ENCODE data around the gene TMC2. TPM values are rescaled to one million over a fixed set of nuclear protein-coding genes. Genes with fewer than 3 reads are reported as not detected.

TMC2 gene
- total RNA-seq, 2 experiments from 2014 or later = not detected

DNA sequence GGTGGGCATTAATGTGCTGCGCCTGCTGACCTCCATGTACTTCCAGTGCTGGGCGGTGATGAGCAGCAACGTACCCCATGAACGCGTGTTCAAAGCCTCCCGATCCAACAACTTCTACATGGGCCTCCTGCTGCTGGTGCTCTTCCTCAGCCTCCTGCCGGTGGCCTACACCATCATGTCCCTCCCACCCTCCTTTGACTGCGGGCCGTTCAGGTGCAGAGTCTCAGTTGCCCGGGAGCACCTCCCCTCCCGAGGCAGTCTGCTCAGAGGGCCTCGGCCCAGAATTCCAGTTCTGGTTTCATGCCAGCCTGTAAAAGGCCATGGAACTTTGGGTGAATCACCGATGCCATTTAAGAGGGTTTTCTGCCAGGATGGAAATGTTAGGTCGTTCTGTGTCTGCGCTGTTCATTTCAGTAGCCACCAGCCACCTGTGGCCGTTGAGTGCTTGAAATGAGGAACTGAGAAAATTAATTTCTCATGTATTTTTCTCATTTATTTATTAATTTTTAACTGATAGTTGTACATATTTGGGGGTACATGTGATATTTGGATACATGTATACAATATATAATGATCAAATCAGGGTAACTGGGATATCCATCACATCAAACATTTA is 80.8 kb downstream of the TMC2 start:
- no peaks in the 10 kb centered on the region for H3K9me3 Mint-ChIP-seq
- TF ChIP-seq, protein P1, sequence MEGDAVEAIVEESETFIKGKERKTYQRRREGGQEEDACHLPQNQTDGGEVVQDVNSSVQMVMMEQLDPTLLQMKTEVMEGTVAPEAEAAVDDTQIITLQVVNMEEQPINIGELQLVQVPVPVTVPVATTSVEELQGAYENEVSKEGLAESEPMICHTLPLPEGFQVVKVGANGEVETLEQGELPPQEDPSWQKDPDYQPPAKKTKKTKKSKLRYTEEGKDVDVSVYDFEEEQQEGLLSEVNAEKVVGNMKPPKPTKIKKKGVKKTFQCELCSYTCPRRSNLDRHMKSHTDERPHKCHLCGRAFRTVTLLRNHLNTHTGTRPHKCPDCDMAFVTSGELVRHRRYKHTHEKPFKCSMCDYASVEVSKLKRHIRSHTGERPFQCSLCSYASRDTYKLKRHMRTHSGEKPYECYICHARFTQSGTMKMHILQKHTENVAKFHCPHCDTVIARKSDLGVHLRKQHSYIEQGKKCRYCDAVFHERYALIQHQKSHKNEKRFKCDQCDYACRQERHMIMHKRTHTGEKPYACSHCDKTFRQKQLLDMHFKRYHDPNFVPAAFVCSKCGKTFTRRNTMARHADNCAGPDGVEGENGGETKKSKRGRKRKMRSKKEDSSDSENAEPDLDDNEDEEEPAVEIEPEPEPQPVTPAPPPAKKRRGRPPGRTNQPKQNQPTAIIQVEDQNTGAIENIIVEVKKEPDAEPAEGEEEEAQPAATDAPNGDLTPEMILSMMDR (IDR thresholded peaks at IDR 0.05) = no peak
- no peak overlapping the region for H3K27ac Mint-ChIP-seq
- ATAC-seq (no peak), DNase-seq (no peak)
- ChIA-PET CTCF (no interaction called here), POLR2A (no interaction called here)
- H3K36me3 Mint-ChIP-seq (ENCODE audit: low read depth) = no peaks in the 10 kb centered on the region
- intact Hi-C loops (cut with micrococcal nuclease) = no loop called here
- H3K27me3 Mint-ChIP-seq = peaks cover 18% of the 10 kb centered on the region
- H3K4me3 Mint-ChIP-seq = no peak overlapping the region
- H3K4me1 Mint-ChIP-seq (ENCODE audit: low read depth) = peaks cover 6% of the 10 kb centered on the region

DNA sequence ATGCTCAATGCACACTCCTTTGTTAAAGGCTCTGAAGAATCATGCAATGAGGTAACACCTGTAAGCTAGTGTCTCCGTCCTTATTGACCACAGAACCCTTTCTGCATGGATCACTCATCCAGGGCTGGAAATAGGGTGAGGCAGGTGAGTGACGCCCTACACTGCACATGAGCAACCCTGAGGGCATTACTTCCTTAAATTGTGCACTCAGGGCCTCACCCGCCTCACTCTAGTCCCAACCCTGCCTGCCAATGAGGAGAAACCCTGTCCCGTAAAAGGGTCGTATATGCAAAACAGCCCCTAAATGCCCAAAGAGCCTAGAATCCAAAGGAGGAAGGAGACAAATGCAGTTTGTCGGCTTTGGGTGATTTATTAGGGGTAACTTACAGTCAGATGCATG is 82.4 kb downstream of the TMC2 start:
- no peaks in the 10 kb centered on the region for H3K9me3 Mint-ChIP-seq
- intact Hi-C loops (cut with micrococcal nuclease) = no loop called here
- no peaks in the 10 kb centered on the region for H3K36me3 Mint-ChIP-seq (ENCODE audit: low read depth)
- H3K27ac Mint-ChIP-seq = no peak overlapping the region
- no peak for DNase-seq
- POLR2A ChIA-PET = no interaction called here
- CTCF ChIA-PET = no interaction called here
- H3K4me3 Mint-ChIP-seq = no peak overlapping the region
- TF ChIP-seq, protein P1 (IDR thresholded peaks at IDR 0.05) = no peak
- H3K27me3 Mint-ChIP-seq = peaks cover 17% of the 10 kb centered on the region
- ATAC-seq = no peak
- H3K4me1 Mint-ChIP-seq (ENCODE audit: low read depth) = peaks cover 6% of the 10 kb centered on the region

DNA sequence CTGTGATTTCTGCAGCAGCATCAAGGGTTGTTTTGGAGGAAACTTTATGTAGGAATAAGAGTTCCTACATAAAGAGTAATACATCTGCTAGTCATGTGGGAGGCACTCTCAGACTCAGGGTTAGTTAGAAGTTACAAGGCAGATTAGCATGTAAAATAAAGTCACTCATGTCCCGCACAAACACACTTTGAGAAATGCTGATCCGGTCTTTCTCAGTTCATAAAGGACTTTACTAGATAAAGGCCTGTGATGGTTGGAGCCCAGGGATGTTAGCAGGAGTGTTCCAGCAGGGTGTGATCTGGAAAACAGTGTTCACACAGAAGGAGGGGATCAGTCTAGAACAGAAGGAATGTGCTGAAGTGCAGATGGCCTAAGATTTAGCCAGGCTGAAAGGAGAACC is 83.0 kb downstream of the TMC2 start:
- TF ChIP-seq, protein P1 (IDR thresholded peaks at IDR 0.05) = no peak
- Mint-ChIP-seq H3K27me3 (peaks cover 17% of the 10 kb centered on the region), H3K36me3 (ENCODE audit: low read depth) (no peaks in the 10 kb centered on the region), H3K4me3 (no peak overlapping the region), H3K9me3 (no peaks in the 10 kb centered on the region), H3K4me1 (ENCODE audit: low read depth) (peaks cover 6% of the 10 kb centered on the region), H3K27ac (no peak overlapping the region)
- intact Hi-C loops (cut with micrococcal nuclease) = no loop called here
- ATAC-seq (no peak), DNase-seq (no peak)
- POLR2A ChIA-PET = no interaction called here
- CTCF ChIA-PET = no interaction called here

DNA sequence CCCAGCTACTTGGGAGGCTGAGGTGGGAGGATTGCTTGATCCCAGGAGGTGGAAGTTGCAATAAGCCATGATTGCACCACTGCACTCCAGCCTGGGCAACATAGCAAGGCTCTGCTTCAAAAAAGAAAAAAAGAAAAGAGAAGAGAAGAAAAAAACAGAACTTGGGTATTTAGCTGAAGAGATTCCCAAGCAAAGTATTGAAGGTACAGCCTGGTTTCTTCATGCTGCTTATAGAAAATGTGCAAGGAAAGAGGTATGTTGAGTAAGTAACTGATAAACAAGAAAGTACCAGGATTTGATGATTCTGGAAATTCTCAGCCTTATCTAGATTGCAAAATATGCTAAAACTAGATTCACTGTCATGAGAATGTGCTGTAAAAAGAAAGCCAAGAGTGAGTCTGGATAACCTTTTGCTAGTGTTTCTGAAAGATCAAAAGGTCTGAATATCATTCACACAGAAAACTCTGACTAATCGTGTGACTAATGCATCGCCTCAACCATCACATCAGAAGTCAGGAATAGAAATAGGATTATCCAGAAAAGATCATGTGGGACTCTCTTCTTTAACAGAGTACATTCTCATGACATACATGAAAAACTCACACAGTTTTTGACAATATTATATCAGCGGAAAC is 83.7 kb downstream of the TMC2 start:
- no peak overlapping the region for H3K27ac Mint-ChIP-seq
- ATAC-seq = no peak
- H3K36me3 Mint-ChIP-seq (ENCODE audit: low read depth) = no peaks in the 10 kb centered on the region
- POLR2A ChIA-PET = no interaction called here
- H3K4me1 Mint-ChIP-seq (ENCODE audit: low read depth) = peaks cover 6% of the 10 kb centered on the region
- no peaks in the 10 kb centered on the region for H3K9me3 Mint-ChIP-seq
- CTCF ChIA-PET = no interaction called here
- H3K4me3 Mint-ChIP-seq = no peak overlapping the region
- TF ChIP-seq, protein P1 (IDR thresholded peaks at IDR 0.05) = no peak
- DNase-seq = no peak
- intact Hi-C loops (cut with micrococcal nuclease) = no loop called here
- peaks cover 17% of the 10 kb centered on the region for H3K27me3 Mint-ChIP-seq

DNA sequence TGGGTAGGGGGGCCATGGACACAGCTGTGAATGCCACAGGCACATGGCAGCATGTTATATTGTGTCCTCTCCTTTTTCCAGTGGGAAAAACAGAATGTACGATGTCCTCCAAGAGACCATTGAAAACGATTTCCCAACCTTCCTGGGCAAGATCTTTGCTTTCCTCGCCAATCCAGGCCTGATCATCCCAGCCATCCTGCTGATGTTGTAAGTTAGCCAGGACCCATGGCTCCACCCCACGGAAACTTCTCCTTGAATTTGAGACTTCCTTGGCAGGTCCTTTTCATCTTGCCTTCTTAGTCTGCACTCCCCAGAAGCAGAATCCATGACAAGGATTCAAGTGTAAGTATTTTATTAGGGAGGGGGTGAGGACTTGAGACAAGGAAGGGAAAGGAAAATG is 87.8 kb downstream of the TMC2 start:
- ChIA-PET CTCF (no interaction called here), POLR2A (no interaction called here)
- H3K27ac Mint-ChIP-seq = no peak overlapping the region
- no peak for ATAC-seq
- H3K36me3 Mint-ChIP-seq (ENCODE audit: low read depth) = no peaks in the 10 kb centered on the region
- no peak for DNase-seq
- intact Hi-C loops (cut with micrococcal nuclease) = no loop called here
- TF ChIP-seq, protein P1 (IDR thresholded peaks at IDR 0.05) = no peak
- H3K27me3 Mint-ChIP-seq = peaks cover 12% of the 10 kb centered on the region
- no peak overlapping the region for H3K4me3 Mint-ChIP-seq
- peaks cover 2% of the 10 kb centered on the region for H3K9me3 Mint-ChIP-seq
- H3K4me1 Mint-ChIP-seq (ENCODE audit: low read depth) = peaks cover 6% of the 10 kb centered on the region

All from activated CD8-positive, alpha-beta T cell treated with anti-CD3 and anti-CD28 coated beads for 36 hours (primary cell).